Neural progenitor cell (in vitro differentiated cells): ENCODE data around the gene PTPN14. TPM values are rescaled to one million over a fixed set of nuclear protein-coding genes. Genes with fewer than 3 reads are reported as not detected.

Experiments used
- DNase-seq: peaks from one replicate; pipeline ENCODE4 v3.0.0-alpha.2; 2016; ENCODE audit warnings: low spot score
- H2AFZ ChIP-seq: fragments of 200-600 bp; sonication (generic); replicated peaks from 2 replicates; pipeline ENCODE4 v1.6.1; 2016; ENCODE audit warnings: antibody characterized with exemption
- H3F3A ChIP-seq: fragments of 200-600 bp; sonication (generic); 2 replicates; pipeline ENCODE4 v1.6.1; 2016; ENCODE audit warnings: antibody characterized with exemption, low read depth
- H3K27ac ChIP-seq: fragments of 200-600 bp; sonication (generic); 2 replicates; pipeline ENCODE4 v1.5.1; 2016; ENCODE audit warnings: mild to moderate bottlenecking
- H3K27me3 ChIP-seq: fragments of 200-600 bp; sonication (generic); 2 replicates; pipeline ENCODE4 v1.6.1; 2016; ENCODE audit warnings: mild to moderate bottlenecking, moderate library complexity
- H3K36me3 ChIP-seq: fragments of 200-600 bp; sonication (generic); 2 replicates; pipeline ENCODE4 v1.5.1; 2016
- H3K4me1 ChIP-seq: fragments of 200-600 bp; sonication (generic); 2 replicates; pipeline ENCODE4 v1.6.1; 2016; ENCODE audit warnings: mixed run types
- H3K4me2 ChIP-seq: fragments of 200-600 bp; sonication (generic); 2 replicates; pipeline ENCODE4 v1.6.1; 2016
- H3K4me3 ChIP-seq: fragments of 200-600 bp; sonication (generic); 2 replicates; pipeline ENCODE4 v1.5.1; 2016
- H3K79me2 ChIP-seq: fragments of 200-600 bp; sonication (generic); 2 replicates; pipeline ENCODE4 v1.6.1; 2016; ENCODE audit warnings: low read depth
- H3K9ac ChIP-seq: fragments of 200-600 bp; sonication (generic); 2 replicates; pipeline ENCODE4 v1.6.1; 2016
- H3K9me3 ChIP-seq: fragments of 200-600 bp; sonication (generic); 2 replicates; pipeline ENCODE4 v1.5.1; 2016; ENCODE audit warnings: low read depth
- H4K20me1 ChIP-seq: fragments of 200-600 bp; sonication (generic); 2 replicates; pipeline ENCODE4 v1.6.1; 2016; ENCODE audit warnings: low read depth
- H3K27ac Mint-ChIP-seq: 3 replicates; pipeline ENCODE4 v1.8.0; 2021; ENCODE audit warnings: mixed read lengths
- H3K27me3 Mint-ChIP-seq: 2 replicates; pipeline ENCODE4 v1.8.0; 2022; ENCODE audit warnings: low read depth, mild to moderate bottlenecking, inconsistent platforms, moderate library complexity, mixed read lengths; ENCODE audit not compliant: insufficient read depth
- H3K36me3 Mint-ChIP-seq: 3 replicates; pipeline ENCODE4 v1.8.0; 2021; ENCODE audit warnings: mixed read lengths
- H3K4me1 Mint-ChIP-seq: 3 replicates; pipeline ENCODE4 v1.8.0; 2021; ENCODE audit warnings: mixed read lengths
- H3K4me3 Mint-ChIP-seq: 3 replicates; pipeline ENCODE4 v1.8.0; 2021; ENCODE audit warnings: mild to moderate bottlenecking, moderate library complexity, mixed read lengths
- H3K9me3 Mint-ChIP-seq: 3 replicates; pipeline ENCODE4 v1.8.0; 2020; ENCODE audit warnings: mixed read lengths
- CTCF ChIP-seq: fragments of 200-600 bp; sonication (generic); IDR thresholded peaks from 2 replicates; pipeline ENCODE4 v1.5.1; 2017; ENCODE audit warnings: antibody characterized with exemption, mild to moderate bottlenecking
- EZH2 ChIP-seq: fragments of 200-600 bp; sonication (generic); IDR thresholded peaks from 2 replicates; pipeline ENCODE4 v1.6.1; 2017; ENCODE audit warnings: antibody characterized with exemption, mild to moderate bottlenecking, moderate library complexity
- EZH2phosphoT487 ChIP-seq: fragments of 200-600 bp; sonication (generic); IDR thresholded peaks from 2 replicates; pipeline ENCODE4 v1.6.1; 2017; ENCODE audit warnings: antibody characterized with exemption
- total RNA-seq: library from RNA; depleted of rRNA; stranded (reverse); fragments of >200 nt; gene quantifications from 2 replicates; pipeline ENCODE4 v1.2.3, GENCODE V29; 2015; ENCODE audit warnings: low replicate concordance

PTPN14 gene
- total RNA-seq, 1 donor from 2014 or later = 28.3 TPM

- Histone ChIP-seq H3K27ac (no peak overlapping the region), H3K79me2 (peaks cover 66% of the 10 kb centered on the region), H3K4me1 (peaks cover 50% of the 10 kb centered on the region), H3K36me3 (no peaks in the 10 kb centered on the region), H3K4me2 (peak overlapping the region; percentile 96), H3K4me3 (peak overlapping the region; percentile 71), H2AFZ (no peak overlapping the region), H3K27me3 (no peaks in the 10 kb centered on the region), H4K20me1 (peaks cover 34% of the 10 kb centered on the region), H3K9ac (no peak overlapping the region), H3K9me3 (no peaks in the 10 kb centered on the region), H3F3A (peaks cover 39% of the 10 kb centered on the region)
- Mint-ChIP-seq H3K27ac (no peak overlapping the region), H3K4me3 (peak overlapping the region; percentile 93), H3K9me3 (peaks cover 3% of the 10 kb centered on the region), H3K36me3 (peaks cover 3% of the 10 kb centered on the region), H3K27me3 (peaks cover 7% of the 10 kb centered on the region), H3K4me1 (peaks cover 32% of the 10 kb centered on the region)
- peak; percentile 3 for DNase-seq
- TF ChIP-seq CTCF = no peak
- no peak for TF ChIP-seq EZH2phosphoT487
- TF ChIP-seq EZH2 = no peak
Observed at GRCh38 chr1:214549604-214550003, 1.8 kb downstream of the PTPN14 start.

- DNase-seq = peak; percentile 3
- no peak overlapping the region for H3K27ac Mint-ChIP-seq
- H3K9me3 ChIP-seq = no peaks in the 10 kb centered on the region
- TF ChIP-seq EZH2 (no peak), EZH2phosphoT487 (no peak), CTCF (no peak)
- peaks cover 39% of the 10 kb centered on the region for H3F3A ChIP-seq
- H3K4me1 Mint-ChIP-seq = peaks cover 32% of the 10 kb centered on the region
- H3K36me3 Mint-ChIP-seq = peaks cover 3% of the 10 kb centered on the region
- H3K4me3 ChIP-seq = peak overlapping the region; percentile 71
- H3K4me3 Mint-ChIP-seq = peak overlapping the region; percentile 93
- peaks cover 3% of the 10 kb centered on the region for H3K9me3 Mint-ChIP-seq
- H3K9ac ChIP-seq = no peak overlapping the region
- no peaks in the 10 kb centered on the region for H3K36me3 ChIP-seq
- peak overlapping the region; percentile 96 for H3K4me2 ChIP-seq
- peaks cover 7% of the 10 kb centered on the region for H3K27me3 Mint-ChIP-seq
- peaks cover 34% of the 10 kb centered on the region for H4K20me1 ChIP-seq
- no peak overlapping the region for H2AFZ ChIP-seq
- H3K27me3 ChIP-seq = no peaks in the 10 kb centered on the region
- H3K27ac ChIP-seq = no peak overlapping the region
- peaks cover 72% of the 10 kb centered on the region for H3K79me2 ChIP-seq
- H3K4me1 ChIP-seq = peaks cover 50% of the 10 kb centered on the region
Observed at GRCh38 chr1:214548988-214549387, 2.4 kb downstream of the PTPN14 start.

DNA sequence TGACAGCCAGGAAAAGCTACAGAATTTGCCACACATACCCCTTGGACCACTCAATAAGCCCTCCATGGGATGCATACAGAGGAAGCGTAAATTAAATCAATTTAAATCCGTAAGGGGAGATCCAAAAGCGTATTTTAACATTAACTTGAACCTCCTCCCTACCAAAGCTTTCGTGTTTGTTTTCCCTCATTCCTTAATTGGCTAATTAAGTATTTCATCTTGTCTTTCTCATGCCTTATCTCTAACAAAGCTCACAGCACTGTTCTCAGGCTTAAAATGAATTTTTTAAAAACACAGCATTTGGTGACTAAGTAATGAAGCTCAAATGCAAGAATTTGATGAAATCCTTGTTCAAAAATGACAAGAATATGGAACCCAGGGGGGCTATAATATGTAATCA is 3.1 kb downstream of the PTPN14 start:
- DNase-seq = no peak
- Histone ChIP-seq H3K4me3 (no peak overlapping the region), H3K27ac (no peak overlapping the region), H4K20me1 (peaks cover 34% of the 10 kb centered on the region), H3F3A (peaks cover 31% of the 10 kb centered on the region), H2AFZ (no peak overlapping the region), H3K79me2 (peaks cover 79% of the 10 kb centered on the region), H3K36me3 (no peaks in the 10 kb centered on the region), H3K9me3 (no peaks in the 10 kb centered on the region), H3K9ac (no peak overlapping the region), H3K4me2 (peak overlapping the region; percentile 96), H3K4me1 (peaks cover 44% of the 10 kb centered on the region), H3K27me3 (no peaks in the 10 kb centered on the region)
- no peak for TF ChIP-seq EZH2
- TF ChIP-seq CTCF = no peak
- no peak for TF ChIP-seq EZH2phosphoT487
- Mint-ChIP-seq H3K9me3 (peaks cover 3% of the 10 kb centered on the region), H3K4me1 (peaks cover 29% of the 10 kb centered on the region), H3K36me3 (peaks cover 3% of the 10 kb centered on the region), H3K4me3 (no peak overlapping the region), H3K27me3 (peaks cover 7% of the 10 kb centered on the region), H3K27ac (no peak overlapping the region)
